ENCODE results near the gene TTC9C. TPM values are rescaled to one million over a fixed set of nuclear protein-coding genes. Genes with fewer than 3 reads are reported as not detected.
"Not testable (repeated sequence)": the region's sequence is repeated elsewhere in the genome, so short reads cannot be mapped to it uniquely, and the experiment has no call there.

TTC9C gene
- total and polyA plus RNA-seq, 2 donors (not counting 3 experiments of a cell fraction or from before 2014, with no cell fraction given): 27.4 to 43.5 TPM

DNA sequence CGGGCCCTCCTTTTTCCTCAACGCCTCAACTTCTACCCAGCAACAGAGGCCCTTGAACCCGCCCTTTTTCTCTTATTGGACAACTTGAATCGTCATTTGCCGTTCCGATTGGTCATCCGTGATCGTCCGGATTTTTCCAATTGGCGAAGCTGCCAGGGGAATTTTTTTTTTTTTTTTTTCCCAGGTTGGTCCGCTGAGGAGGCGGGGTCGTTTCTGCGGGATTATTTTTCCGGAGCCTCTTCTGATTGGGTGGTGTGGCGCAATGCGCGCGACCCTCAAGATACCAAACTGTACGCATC, 465 bp upstream of the TTC9C start:
- Histone ChIP-seq H3K36me3 (ENCODE audit: control insufficient read depth in 2 of 2, extremely low read depth in 1 of 2, insufficient read depth in 2 of 2, low read length in 2 of 2) (peaks cover 1 to 12% of the 10 kb centered on the region in 2 experiments), H2AFZ (ENCODE audit: low read depth, low read length) (peak overlapping the region; percentile 86), H4K20me1 (replicated peaks; ENCODE audit: control insufficient read depth, extremely low read depth, insufficient read depth, low read length) (no peaks in the 10 kb centered on the region), H3K4me2 (ENCODE audit: insufficient read depth, low read length) (peak overlapping the region; percentile 93), H3K4me3 (replicated peaks in 1 of 3; ENCODE audit: insufficient read depth in 1 of 3, low read depth in 1 of 3, low read length in 3 of 3) (peak overlapping the region; percentile 71 to 99 (median 94)), H3K9ac (replicated peaks; ENCODE audit: extremely low read depth, insufficient read depth, low read length) (peak overlapping the region; percentile 82), H3K79me2 (ENCODE audit: control insufficient read depth, insufficient read depth, low read length) (peaks cover 69% of the 10 kb centered on the region), H3K9me1 (replicated peaks; ENCODE audit: control insufficient read depth, extremely low read depth, insufficient read depth, low read length) (no peaks in the 10 kb centered on the region), H3K27me3 (ENCODE audit: control insufficient read depth in 2 of 2, insufficient read depth in 2 of 2, low read length in 2 of 2) (no peaks in the 10 kb centered on the region), H3K27ac (ENCODE audit: insufficient read depth, low read depth, low read length) (peak overlapping the region; percentile 67), H3K9me3 (replicated peaks; ENCODE audit: control insufficient read depth, insufficient read depth, low read length) (no peaks in the 10 kb centered on the region), H3K4me1 (ENCODE audit: control insufficient read depth, extremely low read depth, insufficient read depth, low read length) (peaks cover 15% of the 10 kb centered on the region)
- ChIA-PET POLR2A (interaction anchor here (0.7 to 3.2 kb wide), 13 partner anchors 9 to 154 kb away, joined by 3 to 25 read pairs (median 5); partner anchors contain the start of genes C11orf98, CSKMT, EEF1G and GANAB), CTCF (interaction anchor here (1.0 to 4.5 kb wide), 7 partner anchors 14 to 153 kb away, joined by 3 to 39 read pairs (median 5); partner anchors contain the start of genes SLC3A2, TAF6L, TMEM179B and ZBTB3)
- FAIRE-seq (no peak), DNase-seq (ENCODE audit: low read depth, low spot score) (peak; percentile 98)
- TF ChIP-seq EZH2 (IDR thresholded peaks at IDR 0.05; ENCODE audit: borderline replicate concordance, low read depth, low read length, severe bottlenecking) (no peak), GATA2 (IDR thresholded peaks at IDR 0.05; ENCODE audit: insufficient read depth, insufficient read length, low read depth, low read length) (no peak), MYC (IDR thresholded peaks at IDR 0.05; ENCODE audit: low read depth, low read length) (no peak), POLR2AphosphoS5 (IDR thresholded peaks at IDR 0.05; ENCODE audit: insufficient read depth, low read depth, low read length) (no peak), POLR2A (IDR thresholded peaks at IDR 0.05; ENCODE audit: low read depth, low read length) (no peak), JUN (IDR thresholded peaks at IDR 0.05; ENCODE audit: borderline replicate concordance, insufficient read depth, insufficient read length, low read depth) (no peak), FOS (IDR thresholded peaks at IDR 0.05; ENCODE audit: borderline replicate concordance, insufficient read depth, low read length) (no peak)
- TF ChIP-seq, protein P1, sequence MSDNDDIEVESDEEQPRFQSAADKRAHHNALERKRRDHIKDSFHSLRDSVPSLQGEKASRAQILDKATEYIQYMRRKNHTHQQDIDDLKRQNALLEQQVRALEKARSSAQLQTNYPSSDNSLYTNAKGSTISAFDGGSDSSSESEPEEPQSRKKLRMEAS (IDR thresholded peaks at IDR 0.05; ENCODE audit: insufficient read depth, insufficient read length): no peak
- TF ChIP-seq, protein P2, sequence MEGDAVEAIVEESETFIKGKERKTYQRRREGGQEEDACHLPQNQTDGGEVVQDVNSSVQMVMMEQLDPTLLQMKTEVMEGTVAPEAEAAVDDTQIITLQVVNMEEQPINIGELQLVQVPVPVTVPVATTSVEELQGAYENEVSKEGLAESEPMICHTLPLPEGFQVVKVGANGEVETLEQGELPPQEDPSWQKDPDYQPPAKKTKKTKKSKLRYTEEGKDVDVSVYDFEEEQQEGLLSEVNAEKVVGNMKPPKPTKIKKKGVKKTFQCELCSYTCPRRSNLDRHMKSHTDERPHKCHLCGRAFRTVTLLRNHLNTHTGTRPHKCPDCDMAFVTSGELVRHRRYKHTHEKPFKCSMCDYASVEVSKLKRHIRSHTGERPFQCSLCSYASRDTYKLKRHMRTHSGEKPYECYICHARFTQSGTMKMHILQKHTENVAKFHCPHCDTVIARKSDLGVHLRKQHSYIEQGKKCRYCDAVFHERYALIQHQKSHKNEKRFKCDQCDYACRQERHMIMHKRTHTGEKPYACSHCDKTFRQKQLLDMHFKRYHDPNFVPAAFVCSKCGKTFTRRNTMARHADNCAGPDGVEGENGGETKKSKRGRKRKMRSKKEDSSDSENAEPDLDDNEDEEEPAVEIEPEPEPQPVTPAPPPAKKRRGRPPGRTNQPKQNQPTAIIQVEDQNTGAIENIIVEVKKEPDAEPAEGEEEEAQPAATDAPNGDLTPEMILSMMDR (IDR thresholded peaks at IDR 0.05; ENCODE audit: extremely low read depth in 1 of 2, insufficient read depth in 1 of 2, low read depth in 1 of 2, low read length in 2 of 2): no peak
- BruUV-seq (replicated peaks): no TSS peak
- intact Hi-C loops (cut with micrococcal nuclease): loop anchor here (1.0 to 5.0 kb wide), 11 partner anchors 19 to 154 kb away; partner anchors contain the start of genes GANAB, POLR2G, SLC3A2 and TAF6L
- dilution Hi-C loops (cut with MboI; ENCODE audit: extremely low pct_ligation_motif_present, low sequenced_read_pairs): no loop called here

DNA sequence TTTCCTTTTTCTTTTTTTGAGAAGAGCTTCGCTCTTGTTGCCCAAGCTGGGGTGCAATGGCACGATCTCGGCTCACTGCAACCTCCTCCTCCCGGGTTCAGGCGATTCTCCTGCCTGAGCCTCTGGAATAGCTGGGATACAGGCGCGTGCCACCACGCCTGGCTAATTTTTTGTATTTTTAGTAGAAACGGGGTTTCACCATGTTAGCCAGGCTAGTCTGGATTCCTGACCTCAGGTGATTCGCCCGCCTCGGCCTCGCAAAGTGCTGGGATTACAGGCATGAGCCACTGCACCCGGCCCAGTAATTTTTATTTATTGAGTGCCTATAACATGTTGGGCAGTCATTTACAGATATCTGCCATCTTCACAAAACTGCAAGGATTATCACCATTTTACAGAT, 1.8 kb downstream of the TTC9C start:
- H3K36me3 ChIP-seq (ENCODE audit: control insufficient read depth in 2 of 2, extremely low read depth in 1 of 2, insufficient read depth in 2 of 2, low read length in 2 of 2); H3K27ac ChIP-seq (ENCODE audit: insufficient read depth, low read depth, low read length); H3K9me3 ChIP-seq (replicated peaks; ENCODE audit: control insufficient read depth, insufficient read depth, low read length); H3K9me1 ChIP-seq (replicated peaks; ENCODE audit: control insufficient read depth, extremely low read depth, insufficient read depth, low read length); FAIRE-seq; intact Hi-C loops (cut with micrococcal nuclease); H3K4me1 ChIP-seq (ENCODE audit: control insufficient read depth, extremely low read depth, insufficient read depth, low read length); H3K9ac ChIP-seq (replicated peaks; ENCODE audit: extremely low read depth, insufficient read depth, low read length); BruUV-seq (replicated peaks); H2AFZ ChIP-seq (ENCODE audit: low read depth, low read length); H3K27me3 ChIP-seq (ENCODE audit: control insufficient read depth in 2 of 2, insufficient read depth in 2 of 2, low read length in 2 of 2); DNase-seq (ENCODE audit: low read depth, low spot score); dilution Hi-C loops (cut with MboI; ENCODE audit: extremely low pct_ligation_motif_present, low sequenced_read_pairs); H4K20me1 ChIP-seq (replicated peaks; ENCODE audit: control insufficient read depth, extremely low read depth, insufficient read depth, low read length): not testable (repeated sequence)
- H3K4me3 ChIP-seq (replicated peaks in 1 of 3; ENCODE audit: insufficient read depth in 1 of 3, low read depth in 1 of 3, low read length in 3 of 3): peak overlapping the region in 1 of 3 experiments; percentile 94
- H3K4me2 ChIP-seq (ENCODE audit: insufficient read depth, low read length): peak overlapping the region; percentile 85
- H3K79me2 ChIP-seq (ENCODE audit: control insufficient read depth, insufficient read depth, low read length): peaks cover 54% of the 10 kb centered on the region
- ChIA-PET CTCF (interaction anchor here (1.3 to 4.5 kb wide), 3 partner anchors 23 to 56 kb away, joined by 3 to 39 read pairs (median 8); partner anchors contain the start of genes TMEM179B and ZBTB3), POLR2A (interaction anchor here (0.6 to 1.5 kb wide), 3 partner anchors 29 to 125 kb away, joined by 4 to 8 read pairs (median 7); no protein-coding TSS in a partner anchor)
